WERI-Rb-1 (cell line): Measurements from ENCODE around the gene GBF1.

Experiments used
- DNase-seq: peaks from one replicate; pipeline ENCODE4 v3.0.0-alpha.2; 2020
- H3K27ac ChIP-seq: fragments of 250-450 bp; sonication (Bioruptor Pico); 2 replicates; pipeline ENCODE4 v1.5.1; 2020; ENCODE audit warnings: mild to moderate bottlenecking, moderate library complexity
- H3K27me3 ChIP-seq: fragments of 250-450 bp; sonication (Bioruptor Pico); 2 replicates; pipeline ENCODE4 v1.5.1; 2021; ENCODE audit warnings: mild to moderate bottlenecking, low read depth, moderate library complexity; ENCODE audit not compliant: insufficient read depth, severe bottlenecking
- H3K36me3 ChIP-seq: fragments of 250-450 bp; sonication (Bioruptor Pico); 2 replicates; pipeline ENCODE4 v1.5.1; 2020; ENCODE audit warnings: mild to moderate bottlenecking, moderate library complexity
- H3K4me3 ChIP-seq: 2 replicates; pipeline ENCODE4 v1.5.1; 2011; ENCODE audit warnings: low read depth, mild to moderate bottlenecking, control low read depth, low read length
- H3K9me3 ChIP-seq: fragments of 250-450 bp; sonication (Bioruptor Pico); 2 replicates; pipeline ENCODE4 v1.5.1; 2021; ENCODE audit warnings: mild to moderate bottlenecking, moderate library complexity; ENCODE audit not compliant: severe bottlenecking
- TF ChIP-seq, protein P1 (sequence below): IDR thresholded peaks from 2 replicates; pipeline ENCODE4 v1.5.1; 2011; ENCODE audit warnings: low read depth, mild to moderate bottlenecking, control low read depth, inconsistent platforms, low read length

GBF1 gene

GRCh38 chr10:102411341-102412255 is 166.3 kb downstream of the GBF1 start:
- no peak overlapping the region for H3K4me3 ChIP-seq
- TF ChIP-seq, protein P1, sequence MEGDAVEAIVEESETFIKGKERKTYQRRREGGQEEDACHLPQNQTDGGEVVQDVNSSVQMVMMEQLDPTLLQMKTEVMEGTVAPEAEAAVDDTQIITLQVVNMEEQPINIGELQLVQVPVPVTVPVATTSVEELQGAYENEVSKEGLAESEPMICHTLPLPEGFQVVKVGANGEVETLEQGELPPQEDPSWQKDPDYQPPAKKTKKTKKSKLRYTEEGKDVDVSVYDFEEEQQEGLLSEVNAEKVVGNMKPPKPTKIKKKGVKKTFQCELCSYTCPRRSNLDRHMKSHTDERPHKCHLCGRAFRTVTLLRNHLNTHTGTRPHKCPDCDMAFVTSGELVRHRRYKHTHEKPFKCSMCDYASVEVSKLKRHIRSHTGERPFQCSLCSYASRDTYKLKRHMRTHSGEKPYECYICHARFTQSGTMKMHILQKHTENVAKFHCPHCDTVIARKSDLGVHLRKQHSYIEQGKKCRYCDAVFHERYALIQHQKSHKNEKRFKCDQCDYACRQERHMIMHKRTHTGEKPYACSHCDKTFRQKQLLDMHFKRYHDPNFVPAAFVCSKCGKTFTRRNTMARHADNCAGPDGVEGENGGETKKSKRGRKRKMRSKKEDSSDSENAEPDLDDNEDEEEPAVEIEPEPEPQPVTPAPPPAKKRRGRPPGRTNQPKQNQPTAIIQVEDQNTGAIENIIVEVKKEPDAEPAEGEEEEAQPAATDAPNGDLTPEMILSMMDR = no peak
- no peak overlapping the region for H3K27ac ChIP-seq
- H3K27me3 ChIP-seq = no peaks in the 10 kb centered on the region
- H3K36me3 ChIP-seq = peaks cover 75% of the 10 kb centered on the region
- DNase-seq = no peak
- no peaks in the 10 kb centered on the region for H3K9me3 ChIP-seq

DNA sequence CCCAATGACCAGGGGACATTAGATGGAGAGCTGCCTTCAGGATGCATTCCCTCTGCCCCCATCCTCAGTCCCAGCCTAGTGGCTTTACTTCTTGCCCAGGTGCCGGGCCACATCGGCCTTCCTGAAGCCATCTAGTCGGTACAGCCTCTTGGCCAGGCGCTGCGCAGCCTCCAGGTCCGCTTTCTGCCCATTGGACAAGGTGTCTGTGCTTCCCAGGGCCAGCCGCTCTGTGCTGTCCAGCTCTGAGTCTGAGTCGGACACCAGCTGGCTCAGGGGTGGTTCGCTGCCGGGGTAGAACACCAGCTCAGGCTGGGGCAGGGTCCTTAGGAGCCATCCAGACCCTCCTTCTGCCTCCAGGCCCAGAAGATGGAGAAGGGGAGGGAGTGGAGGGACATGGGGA is 167.0 kb downstream of the GBF1 start:
- Histone ChIP-seq H3K27ac (no peak overlapping the region; the same call in 1 of the 2 replicates), H3K9me3 (no peaks in the 10 kb centered on the region), H3K27me3 (no peaks in the 10 kb centered on the region), H3K36me3 (peaks cover 74% of the 10 kb centered on the region), H3K4me3 (no peak overlapping the region)
- DNase-seq = no peak
- TF ChIP-seq, protein P1 = no peak

DNA sequence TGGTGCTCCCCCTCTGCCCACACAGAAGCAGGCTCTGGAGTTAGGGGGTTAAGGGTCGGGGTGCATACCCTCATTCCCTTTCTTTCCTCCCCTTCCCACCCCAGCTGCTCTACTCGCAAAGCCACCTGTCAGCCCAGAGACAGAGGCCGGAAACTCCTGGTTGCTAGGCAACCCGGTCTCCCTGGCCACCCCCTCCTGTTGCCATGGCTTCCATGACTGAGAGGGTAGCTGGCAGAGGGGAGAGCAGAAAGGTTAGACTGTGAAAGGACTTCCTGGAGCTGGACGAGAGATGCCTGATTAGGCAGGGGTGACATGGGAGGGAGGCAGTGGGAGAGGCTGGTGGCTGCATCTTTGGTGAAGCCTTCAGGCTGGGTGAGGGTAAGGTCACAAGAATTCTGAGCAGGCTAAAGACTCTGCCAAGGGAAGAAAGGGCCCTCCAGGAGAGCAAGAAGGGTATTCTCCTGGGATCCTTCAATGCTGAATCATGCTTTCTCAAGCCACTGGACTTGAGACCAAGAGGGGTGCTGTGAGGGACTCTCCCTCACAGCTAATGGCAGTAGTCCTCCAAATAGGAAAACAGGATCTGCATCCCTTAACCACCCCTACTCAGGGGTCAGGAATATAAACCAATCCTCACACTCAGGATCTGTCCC is 167.8 kb downstream of the GBF1 start:
- H3K4me3 ChIP-seq = no peak overlapping the region
- peak overlapping the region; percentile 99 for H3K27ac ChIP-seq
- peaks cover 66% of the 10 kb centered on the region for H3K36me3 ChIP-seq
- H3K27me3 ChIP-seq = no peaks in the 10 kb centered on the region
- TF ChIP-seq, protein P1 = no peak
- no peaks in the 10 kb centered on the region for H3K9me3 ChIP-seq
- DNase-seq = peak; percentile 62

DNA sequence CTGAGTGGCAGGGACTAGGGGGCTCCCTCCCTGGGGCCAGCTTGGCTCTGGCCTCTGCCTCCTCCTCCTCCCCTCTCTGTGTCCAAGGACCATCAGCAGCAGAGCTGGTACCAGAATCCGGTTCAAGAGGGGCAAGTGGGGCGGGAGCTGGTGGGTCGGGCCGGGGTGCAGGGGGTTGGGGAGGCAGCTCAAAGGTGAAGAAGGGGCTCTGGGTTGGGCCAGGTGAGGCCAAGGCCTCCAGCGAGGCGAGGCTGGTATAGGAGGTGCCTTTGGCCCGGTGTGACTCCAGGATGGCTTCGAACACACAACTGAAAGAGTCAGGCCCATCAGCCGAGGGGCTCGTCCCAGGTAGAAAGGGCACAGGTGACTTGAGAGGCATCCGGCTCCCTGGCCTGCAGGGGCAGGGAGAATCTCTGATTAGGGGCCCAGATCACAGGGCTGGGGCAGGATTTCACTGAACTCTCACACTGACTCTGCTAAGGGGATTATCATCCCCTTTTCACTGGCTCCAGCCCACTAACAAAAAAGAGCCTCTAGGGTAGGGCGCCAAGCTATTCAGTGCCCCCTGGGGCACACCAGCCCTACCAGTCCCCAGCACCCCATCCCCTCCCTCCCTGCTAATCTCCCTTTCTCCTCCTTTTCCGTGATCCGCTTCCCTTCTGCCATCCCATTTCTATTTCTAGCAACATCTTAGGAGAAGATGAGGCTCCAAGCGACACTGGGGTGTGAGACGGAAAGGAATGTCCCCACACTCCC is 168.7 kb downstream of the GBF1 start:
- TF ChIP-seq, protein P1 = no peak
- DNase-seq = peak; percentile 52
- H3K27ac ChIP-seq = peak overlapping the region; percentile 99
- H3K9me3 ChIP-seq = no peaks in the 10 kb centered on the region
- H3K36me3 ChIP-seq = peaks cover 66% of the 10 kb centered on the region
- no peak overlapping the region for H3K4me3 ChIP-seq
- H3K27me3 ChIP-seq = no peaks in the 10 kb centered on the region

- no peaks in the 10 kb centered on the region for H3K27me3 ChIP-seq
- no peak overlapping the region for H3K4me3 ChIP-seq
- TF ChIP-seq, protein P1 = no peak
- no peaks in the 10 kb centered on the region for H3K9me3 ChIP-seq
- DNase-seq = no peak
- peaks cover 62% of the 10 kb centered on the region for H3K36me3 ChIP-seq
- H3K27ac ChIP-seq = peak overlapping the region; percentile 99
These were observed 169.4 kb downstream of the GBF1 start for GRCh38 chr10:102414749-102415148.
